GM21825 (cell line): Measurements from ENCODE around the gene NRIP2.

Source experiments
- ATAC-seq: cut with Tn5 transposase; IDR thresholded peaks from one replicate; pipeline ENCODE4 v1.9.1; 2021; ENCODE audit warnings: mild to moderate bottlenecking, moderate library complexity; ENCODE audit not compliant: unreplicated experiment

Gene NRIP2

GRCh38 chr12:2783936-2784600, 50.8 kb downstream of the NRIP2 start:
- ATAC-seq = no peak

DNA sequence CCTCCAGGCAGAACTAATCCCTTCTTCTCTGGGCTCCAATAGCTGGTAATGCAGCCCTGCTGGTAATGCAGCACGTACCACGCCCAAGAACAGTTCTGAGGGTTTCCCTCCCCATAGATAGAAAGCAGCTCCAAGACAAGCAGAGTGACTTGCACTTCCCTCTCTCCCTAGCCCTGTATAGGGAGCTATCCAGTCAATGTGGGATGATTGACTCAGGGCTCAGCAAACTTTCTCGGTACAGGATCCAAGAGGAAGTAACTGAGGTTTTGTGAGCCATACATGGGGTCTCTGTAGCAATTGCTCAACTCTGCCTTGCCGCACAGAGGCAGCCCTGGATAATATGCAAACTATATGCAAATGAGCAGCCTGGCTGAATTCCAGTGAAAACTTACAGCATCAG, 55.6 kb downstream of the NRIP2 start:
- no peak for ATAC-seq

DNA sequence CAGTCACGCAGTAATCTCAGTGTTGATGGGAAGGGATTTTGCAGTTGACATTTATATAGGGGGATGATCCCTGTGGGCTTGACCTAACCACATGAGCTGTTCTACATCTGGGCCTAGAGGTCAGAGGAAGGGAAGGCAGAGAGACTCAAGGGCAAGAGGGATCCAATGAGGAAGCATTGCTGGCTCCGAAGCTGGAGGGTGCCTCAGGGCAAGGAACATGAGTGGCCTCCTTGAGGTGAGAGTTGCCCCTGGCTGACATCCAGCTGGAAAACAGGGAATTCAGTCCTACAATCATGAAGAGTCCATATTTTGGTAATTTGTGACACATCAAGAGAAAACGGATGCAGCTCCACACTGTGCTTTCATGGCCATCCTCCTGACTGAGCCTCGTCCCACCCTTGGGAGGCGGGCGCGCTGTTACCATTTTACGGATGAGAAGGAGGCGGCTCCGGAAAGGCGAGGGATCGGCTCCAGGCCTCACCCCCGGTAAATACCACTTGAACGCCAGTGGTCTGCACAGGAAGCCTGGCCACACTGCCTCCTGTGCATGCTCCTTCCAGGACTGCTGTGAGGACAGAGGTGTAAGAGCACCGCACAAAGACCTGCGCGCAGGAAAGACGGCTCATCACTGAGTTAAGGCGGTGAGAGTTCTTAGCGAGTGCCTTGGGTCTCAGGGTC, 58.6 kb downstream of the NRIP2 start:
- no peak for ATAC-seq

GRCh38 chr12:2775431-2775830, 59.4 kb downstream of the NRIP2 start:
- ATAC-seq = no peak
